ENCODE measurements around the gene MIB1.
"Not testable (repeated sequence)": the region's sequence is repeated elsewhere in the genome, so short reads cannot be mapped to it uniquely, and the experiment has no call there.

MIB1 gene

DNA sequence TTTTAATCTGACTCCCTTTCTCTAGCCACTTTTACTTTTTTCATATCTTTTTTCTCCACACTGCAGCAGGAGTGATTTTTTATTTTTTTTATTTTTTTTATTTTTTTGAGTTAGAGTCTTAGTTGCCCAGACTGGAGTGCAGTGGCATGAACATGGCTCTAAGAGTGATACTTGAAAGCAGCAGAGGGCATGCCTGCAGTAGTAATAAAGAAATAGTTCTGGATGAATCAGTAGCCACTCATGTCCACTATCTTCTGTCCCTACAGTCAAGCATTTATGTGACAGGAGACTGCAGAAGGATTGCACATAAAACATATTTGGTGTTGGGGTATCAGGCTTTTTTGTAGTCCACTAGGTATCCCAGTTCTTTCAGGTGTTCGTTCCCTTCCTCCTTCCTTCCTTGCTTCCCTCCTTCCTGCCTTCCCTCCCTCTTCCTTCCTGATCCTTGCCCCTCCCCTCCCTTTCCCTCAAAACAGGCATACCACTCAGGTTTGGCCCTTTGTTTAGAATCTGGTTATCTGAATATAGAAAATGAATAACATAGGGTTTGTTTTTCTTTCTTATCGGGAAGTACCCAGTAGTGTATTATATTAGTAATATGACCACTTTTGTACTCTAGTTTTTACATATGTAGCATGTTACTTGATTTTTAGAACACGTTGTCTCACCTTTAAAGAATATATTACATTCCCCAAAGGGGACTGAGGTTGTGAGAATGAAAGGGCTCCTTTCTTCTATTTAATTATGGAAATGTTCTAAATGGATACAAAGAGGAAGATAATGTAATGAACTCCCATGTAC is 23.5 kb downstream of the MIB1 start:
- Mint-ChIP-seq H3K9me3 (no peaks in the 10 kb centered on the region), H3K4me1 (peaks cover 28% of the 10 kb centered on the region), H3K27ac (no peak overlapping the region), H3K36me3 (peaks cover 38% of the 10 kb centered on the region), H3K4me3 (no peak overlapping the region), H3K27me3 (no peaks in the 10 kb centered on the region)
- ATAC-seq, result no peak

- Mint-ChIP-seq H3K9me3 (no peaks in the 10 kb centered on the region), H3K36me3 (peaks cover 60% of the 10 kb centered on the region), H3K4me1 (no peaks in the 10 kb centered on the region), H3K27me3 (no peaks in the 10 kb centered on the region), H3K4me3 (no peak overlapping the region), H3K27ac (no peak overlapping the region)
- ATAC-seq, result no peak
Measured at GRCh38 chr18:21769206-21769605, 28.6 kb downstream of the MIB1 start.

GRCh38 chr18:21774722-21775121 is 34.1 kb downstream of the MIB1 start:
- Mint-ChIP-seq H3K4me1 (no peaks in the 10 kb centered on the region), H3K9me3 (no peaks in the 10 kb centered on the region), H3K27me3 (no peaks in the 10 kb centered on the region), H3K4me3 (no peak overlapping the region), H3K27ac (no peak overlapping the region), H3K36me3 (peaks cover 39% of the 10 kb centered on the region)
- ATAC-seq, result no peak

DNA sequence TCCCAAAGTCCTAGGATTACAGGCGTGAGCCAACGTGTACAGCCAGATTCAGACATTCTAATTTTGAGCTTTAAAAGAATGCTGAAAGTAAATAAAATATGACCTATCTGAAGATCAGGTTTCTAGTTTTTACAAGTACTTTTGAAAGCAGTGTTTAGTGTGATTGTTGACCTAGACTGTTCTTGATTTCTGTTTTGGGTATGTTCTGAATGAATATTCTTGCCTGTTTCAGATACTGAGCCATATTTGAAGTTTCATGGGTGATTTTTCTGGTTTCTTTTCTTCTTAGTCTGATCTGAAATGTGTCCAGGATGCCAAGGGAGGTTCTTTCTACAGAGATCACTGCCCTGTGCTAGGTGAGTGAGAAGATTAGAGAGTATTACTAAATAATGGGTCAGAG is 37.2 kb downstream of the MIB1 start:
- H3K4me3 Mint-ChIP-seq, result no peak overlapping the region
- H3K27ac Mint-ChIP-seq, result no peak overlapping the region
- H3K36me3 Mint-ChIP-seq, result peaks cover 58% of the 10 kb centered on the region
- H3K4me1 Mint-ChIP-seq, result no peaks in the 10 kb centered on the region
- ATAC-seq, result no peak
- no peaks in the 10 kb centered on the region for H3K27me3 Mint-ChIP-seq
- no peaks in the 10 kb centered on the region for H3K9me3 Mint-ChIP-seq

- peaks cover 83% of the 10 kb centered on the region for H3K36me3 Mint-ChIP-seq
- H3K4me3 Mint-ChIP-seq, result no peak overlapping the region
- no peak overlapping the region for H3K27ac Mint-ChIP-seq
- H3K9me3 Mint-ChIP-seq, result peaks cover 20% of the 10 kb centered on the region
- peaks cover 5% of the 10 kb centered on the region for H3K4me1 Mint-ChIP-seq
- no peaks in the 10 kb centered on the region for H3K27me3 Mint-ChIP-seq
- ATAC-seq, result no peak
Measured at GRCh38 chr18:21786526-21786925, 45.9 kb downstream of the MIB1 start.

DNA sequence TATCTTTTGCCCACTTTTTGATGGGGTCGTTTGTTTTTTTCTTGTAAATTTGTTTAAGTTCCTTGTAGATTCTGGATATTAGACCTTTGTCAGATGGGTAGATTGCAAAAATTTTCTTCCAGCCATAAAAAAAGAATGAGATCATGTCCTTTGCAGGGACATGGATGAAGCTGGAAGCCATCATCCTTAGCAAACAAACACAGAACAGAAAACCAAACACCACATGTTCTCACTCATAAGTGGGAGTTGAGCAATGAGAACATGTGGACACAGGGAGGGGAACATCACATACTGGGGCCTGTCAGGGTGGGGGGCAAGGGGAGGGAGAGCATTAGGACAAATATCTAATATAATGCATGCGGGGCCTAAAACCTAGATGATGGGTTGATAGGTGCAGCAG is 55.5 kb downstream of the MIB1 start:
- H3K36me3 Mint-ChIP-seq, result peaks cover 57% of the 10 kb centered on the region
- not testable (repeated sequence) for H3K27ac Mint-ChIP-seq, ATAC-seq

DNA sequence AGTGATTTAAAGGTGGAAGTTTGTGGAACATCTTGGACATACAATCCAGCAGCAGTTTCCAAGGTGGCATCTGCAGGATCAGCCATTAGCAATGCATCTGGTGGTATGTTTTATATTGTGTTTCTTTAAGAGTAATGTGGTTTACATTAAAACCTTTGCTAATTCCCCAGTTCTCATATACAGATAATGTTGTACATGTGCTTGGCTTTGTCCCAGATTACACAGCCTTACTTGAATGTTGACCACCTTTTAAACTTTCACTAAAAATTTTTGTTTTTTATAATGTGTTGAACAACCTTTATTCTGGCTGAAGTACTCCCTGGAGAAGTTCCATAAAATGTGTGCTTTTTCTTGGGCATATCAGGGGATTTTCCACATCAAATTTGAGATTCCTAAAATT is 57.5 kb downstream of the MIB1 start:
- peaks cover 66% of the 10 kb centered on the region for H3K36me3 Mint-ChIP-seq
- H3K4me3 Mint-ChIP-seq, result no peak overlapping the region
- no peaks in the 10 kb centered on the region for H3K9me3 Mint-ChIP-seq
- H3K4me1 Mint-ChIP-seq, result no peaks in the 10 kb centered on the region
- no peak for ATAC-seq
- no peaks in the 10 kb centered on the region for H3K27me3 Mint-ChIP-seq
- no peak overlapping the region for H3K27ac Mint-ChIP-seq

More for the DNA sequence above, 55.5 kb downstream of the MIB1 start:
- H3K4me3 Mint-ChIP-seq, H3K4me1 Mint-ChIP-seq, H3K27me3 Mint-ChIP-seq, H3K9me3 Mint-ChIP-seq: not testable (repeated sequence)

DNA sequence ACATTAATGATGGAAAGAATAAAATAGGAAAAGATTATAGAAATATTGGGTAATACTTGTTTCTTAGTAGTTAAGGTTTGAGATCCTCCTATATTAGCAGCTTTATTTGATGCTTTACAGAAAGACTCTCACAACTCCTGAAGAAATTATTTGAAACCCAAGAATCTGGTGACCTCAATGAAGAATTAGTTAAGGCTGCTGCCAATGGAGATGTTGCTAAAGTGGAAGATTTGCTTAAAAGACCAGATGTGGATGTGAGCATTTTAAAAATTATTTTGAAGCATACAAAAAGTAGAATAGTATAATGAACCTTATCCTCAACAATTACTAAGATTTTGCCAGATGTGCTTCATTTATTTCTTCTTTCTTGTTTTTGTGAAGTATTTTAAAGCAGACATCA is 59.1 kb downstream of the MIB1 start:
- no peaks in the 10 kb centered on the region for H3K4me1 Mint-ChIP-seq
- peaks cover 70% of the 10 kb centered on the region for H3K36me3 Mint-ChIP-seq
- H3K9me3 Mint-ChIP-seq, result no peaks in the 10 kb centered on the region
- ATAC-seq, result no peak
- H3K4me3 Mint-ChIP-seq, result no peak overlapping the region
- no peaks in the 10 kb centered on the region for H3K27me3 Mint-ChIP-seq
- H3K27ac Mint-ChIP-seq, result no peak overlapping the region

GRCh38 chr18:21803495-21803894 is 62.9 kb downstream of the MIB1 start:
- H3K27ac Mint-ChIP-seq, result no peak overlapping the region
- no peaks in the 10 kb centered on the region for H3K9me3 Mint-ChIP-seq
- peaks cover 55% of the 10 kb centered on the region for H3K36me3 Mint-ChIP-seq
- H3K4me3 Mint-ChIP-seq, result no peak overlapping the region
- no peaks in the 10 kb centered on the region for H3K4me1 Mint-ChIP-seq
- no peaks in the 10 kb centered on the region for H3K27me3 Mint-ChIP-seq
- no peak for ATAC-seq

DNA sequence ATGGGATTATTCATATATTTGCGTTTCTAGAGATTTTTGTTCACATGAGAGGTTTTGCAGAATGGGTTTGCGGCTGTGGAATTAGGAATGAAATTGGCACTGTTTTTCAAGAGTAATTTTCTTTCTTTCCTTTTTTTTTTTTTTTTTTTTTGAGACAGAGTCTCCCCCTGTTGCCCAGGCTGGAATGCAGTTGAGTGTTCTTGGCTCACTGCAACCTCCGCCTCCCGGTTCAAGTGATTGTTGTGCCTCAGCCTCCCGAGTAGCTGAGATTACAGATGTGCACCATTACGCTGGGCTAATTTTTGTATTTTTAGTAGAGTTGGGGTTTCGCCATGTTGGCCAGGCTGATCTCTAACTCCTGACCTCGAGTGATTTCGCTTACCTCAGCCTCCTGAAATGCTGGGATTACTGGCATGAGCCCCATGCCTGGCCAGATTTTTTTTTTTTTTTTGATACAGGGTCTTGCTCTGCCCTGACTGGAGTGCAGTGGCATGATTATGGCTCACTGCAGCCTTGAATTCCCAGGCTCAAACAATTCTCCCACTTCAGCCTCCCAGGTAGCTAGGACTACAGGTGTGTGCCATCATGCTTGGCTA is 65.3 kb downstream of the MIB1 start:
- Mint-ChIP-seq H3K4me3 (no peak overlapping the region), H3K9me3 (no peaks in the 10 kb centered on the region), H3K36me3 (peaks cover 56% of the 10 kb centered on the region), H3K4me1 (no peaks in the 10 kb centered on the region), H3K27me3 (no peaks in the 10 kb centered on the region), H3K27ac (no peak overlapping the region)
- ATAC-seq, result no peak

DNA sequence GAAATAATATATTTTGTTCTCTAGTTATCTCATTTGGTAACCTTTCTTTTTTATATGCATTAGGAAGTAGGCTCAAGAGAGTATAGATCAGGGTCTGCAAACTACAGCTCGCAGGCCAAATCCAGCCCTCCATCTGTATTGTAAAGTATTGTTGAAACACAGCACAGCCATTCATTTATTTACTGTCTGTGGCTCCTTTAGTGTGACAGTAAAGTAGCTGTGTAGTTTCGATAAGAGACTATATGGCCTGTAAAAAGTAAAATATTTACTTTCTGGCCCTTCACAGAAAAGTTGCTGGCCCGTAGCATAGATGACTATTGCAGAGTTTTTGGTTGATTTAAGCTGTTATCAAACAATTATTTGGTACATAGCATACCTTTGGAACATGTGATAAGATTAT is 67.6 kb downstream of the MIB1 start:
- H3K36me3 Mint-ChIP-seq, result peaks cover 44% of the 10 kb centered on the region
- H3K27me3 Mint-ChIP-seq, result no peaks in the 10 kb centered on the region
- no peak overlapping the region for H3K4me3 Mint-ChIP-seq
- H3K4me1 Mint-ChIP-seq, result no peaks in the 10 kb centered on the region
- ATAC-seq, result no peak
- no peaks in the 10 kb centered on the region for H3K9me3 Mint-ChIP-seq
- no peak overlapping the region for H3K27ac Mint-ChIP-seq

DNA sequence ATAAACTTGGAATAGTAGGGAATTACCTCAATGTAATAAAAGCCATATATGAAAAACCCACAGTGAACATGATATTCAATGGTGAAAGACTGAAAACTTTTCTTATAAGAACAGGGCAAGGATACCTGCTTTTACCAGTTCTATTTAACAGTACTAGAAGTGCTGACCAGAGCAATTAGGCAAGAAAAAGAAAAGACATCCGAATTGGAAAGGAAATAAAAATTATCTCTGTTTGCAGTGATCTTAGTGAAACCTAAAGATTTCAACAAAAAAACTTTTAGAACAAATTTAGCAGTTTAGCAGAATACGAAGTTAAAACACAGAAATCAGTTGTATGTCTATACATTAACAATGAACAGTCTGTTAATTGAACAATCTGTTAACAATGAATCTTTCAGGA is 69.1 kb downstream of the MIB1 start:
- Mint-ChIP-seq H3K27ac (no peak overlapping the region), H3K4me3 (no peak overlapping the region), H3K27me3 (no peaks in the 10 kb centered on the region), H3K36me3 (peaks cover 49% of the 10 kb centered on the region), H3K4me1 (no peaks in the 10 kb centered on the region), H3K9me3 (no peaks in the 10 kb centered on the region)
- no peak for ATAC-seq

DNA sequence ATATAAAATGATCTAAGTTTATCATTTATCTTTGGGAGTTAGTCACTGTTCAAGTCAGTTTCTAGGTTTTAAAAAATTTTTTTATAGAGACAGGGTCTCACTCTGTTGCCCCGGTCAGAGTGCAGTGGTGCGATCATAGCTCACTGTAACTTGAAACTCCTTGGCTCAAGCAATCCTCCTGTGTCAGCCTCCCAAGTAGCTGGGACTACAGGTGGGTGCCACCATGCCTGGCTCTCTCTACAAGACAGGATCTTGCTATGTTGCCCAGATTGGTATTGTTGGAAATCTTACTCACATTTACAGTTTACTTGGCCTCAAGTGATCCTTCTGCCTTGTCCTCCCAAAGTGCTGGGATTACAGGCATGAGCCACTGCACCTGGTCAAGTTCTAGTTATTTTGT is 74.5 kb downstream of the MIB1 start:
- Mint-ChIP-seq H3K4me3 (no peak overlapping the region), H3K27ac (no peak overlapping the region), H3K4me1 (no peaks in the 10 kb centered on the region), H3K27me3 (no peaks in the 10 kb centered on the region), H3K36me3 (peaks cover 54% of the 10 kb centered on the region), H3K9me3 (no peaks in the 10 kb centered on the region)
- no peak for ATAC-seq

DNA sequence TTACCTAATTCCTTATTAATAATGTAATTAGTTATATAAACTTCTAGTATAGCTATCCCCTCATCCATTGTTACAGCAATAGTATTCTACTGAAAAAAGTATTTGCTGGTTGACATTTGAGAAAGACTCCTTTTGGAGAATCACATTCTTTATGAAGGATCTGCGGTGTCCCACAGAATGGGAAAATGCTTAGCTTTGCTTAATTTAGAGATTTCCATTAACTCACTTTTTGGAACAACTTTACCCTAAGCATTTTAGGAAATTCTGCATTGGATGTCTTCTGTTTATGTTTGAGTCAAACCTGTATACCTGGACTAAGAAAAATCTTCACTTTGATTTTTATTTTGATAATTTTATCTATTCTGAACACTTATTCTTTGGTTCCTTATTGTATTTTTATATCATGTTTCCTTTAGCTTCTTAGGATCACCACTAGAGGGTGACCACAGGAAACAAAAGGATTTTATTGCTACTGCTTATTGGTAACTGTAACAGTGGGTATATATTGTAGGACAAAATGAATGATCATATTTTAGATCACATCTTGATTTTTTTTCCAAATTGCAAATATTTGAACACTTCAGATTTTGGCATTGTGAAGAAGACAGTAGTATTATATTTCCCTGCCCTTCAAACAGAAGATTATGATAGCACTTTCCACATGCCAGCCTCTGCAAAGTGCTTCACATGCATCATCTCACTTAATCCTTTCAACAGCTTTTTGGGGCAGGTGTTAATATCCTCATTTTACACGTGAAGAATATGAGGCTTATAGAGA is 79.6 kb downstream of the MIB1 start:
- Mint-ChIP-seq H3K4me3 (no peak overlapping the region), H3K4me1 (no peaks in the 10 kb centered on the region), H3K9me3 (no peaks in the 10 kb centered on the region), H3K27me3 (no peaks in the 10 kb centered on the region), H3K36me3 (peaks cover 41% of the 10 kb centered on the region), H3K27ac (no peak overlapping the region)
- no peak for ATAC-seq

DNA sequence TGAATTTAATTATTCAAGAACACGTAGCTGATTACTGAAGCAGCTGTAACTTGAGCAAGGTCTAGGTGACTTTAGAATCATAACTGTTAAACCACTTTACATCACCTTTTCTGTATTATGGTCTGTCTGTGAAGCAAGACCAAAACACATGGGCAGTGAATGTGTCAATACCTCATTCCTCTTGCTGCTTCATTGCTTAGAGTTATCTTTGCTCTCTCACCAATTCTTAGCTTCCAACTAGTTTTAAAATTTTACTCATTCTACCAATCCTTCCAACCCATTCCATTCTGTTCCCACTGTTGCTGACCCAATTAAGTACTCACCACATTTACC is 80.2 kb downstream of the MIB1 start:
- no peaks in the 10 kb centered on the region for H3K27me3 Mint-ChIP-seq
- ATAC-seq, result no peak
- H3K27ac Mint-ChIP-seq, result no peak overlapping the region
- no peak overlapping the region for H3K4me3 Mint-ChIP-seq
- H3K9me3 Mint-ChIP-seq, result no peaks in the 10 kb centered on the region
- no peaks in the 10 kb centered on the region for H3K4me1 Mint-ChIP-seq
- H3K36me3 Mint-ChIP-seq, result peaks cover 41% of the 10 kb centered on the region

- Mint-ChIP-seq H3K9me3 (no peaks in the 10 kb centered on the region), H3K36me3 (peaks cover 21% of the 10 kb centered on the region), H3K27me3 (no peaks in the 10 kb centered on the region), H3K4me3 (no peak overlapping the region), H3K27ac (no peak overlapping the region), H3K4me1 (no peaks in the 10 kb centered on the region)
- ATAC-seq, result no peak
Measured at GRCh38 chr18:21823848-21824247, 83.3 kb downstream of the MIB1 start.

Measured in stimulated activated memory B cell treated with anti-CD40 and anti-IgM and Interleukin-4, amounts not matched to agents 10 μg/mL and 1 μg/mL and 100 μg/mL, for 72 hours (primary cell).